Measurements from ENCODE around the gene DMAC1. TPM values are rescaled to one million over a fixed set of nuclear protein-coding genes. Genes with fewer than 3 reads are reported as not detected.
A peak's percentile ranks its signal among the peaks of the same experiment; 100 is the strongest.

DMAC1 gene
- total RNA-seq (10 to 100 TPM; 27.4 to 32.3 TPM), polyA plus RNA-seq (10 to 100 TPM; 12.3 to 13.3 TPM)
- long read RNA-seq, donor 1, transcript DMAC1-201 (2 exons, 2,755 nt), result major isoform, 15 of 28 reads
- long read RNA-seq, donor 1, partial matches to known transcripts, result 3 of 28 reads
- long read RNA-seq, donor 1, other reads (novel, unspliced or antisense), result 10 of 28 reads
- long read RNA-seq, donor 2, transcript DMAC1-201 (2 exons, 2,755 nt), result major isoform, 13 of 13 reads
- long read RNA-seq, donor 2, partial matches to known transcripts, result 0 of 13 reads
- long read RNA-seq, donor 2, other reads (novel, unspliced or antisense), result 0 of 13 reads

- Histone ChIP-seq H3K4me1 (ENCODE audit: control insufficient read depth in 1 of 2, insufficient read depth in 2 of 2, low read length in 2 of 2) (peaks cover 0 to 1% of the 10 kb centered on the region in 2 donors), H3K36me3 (ENCODE audit: control insufficient read depth in 1 of 2, insufficient read depth in 2 of 2, low read length in 1 of 2) (peaks cover 0 to 4% of the 10 kb centered on the region in 2 donors), H3K9me3 (ENCODE audit: control insufficient read depth, low read length) (no peaks in the 10 kb centered on the region), H3K27me3 (ENCODE audit: control insufficient read depth in 1 of 2, insufficient read depth in 2 of 2, low read length in 1 of 2) (no peaks in the 10 kb centered on the region), H3K27ac (ENCODE audit: low read depth in 1 of 2, low read length in 2 of 2) (peak within 1 kb of the TSS in 1 of 2 donors; percentile 50), H3K4me3 (ENCODE audit: low read length in 2 of 2) (peak within 1 kb of the TSS; percentile 69 to 76)
- WGBS, 2 donors, result 0 to 1% methylated on average over 46 of the region's 46 CpGs
- intact Hi-C loops (cut with DNase I), result no loop called here
- DNase-seq (peak; percentile 87 to 91), ATAC-seq (ENCODE audit: low FRiP score) (peak; percentile 94)
Observed at GRCh38 chr9:7799234-7799943, at the start of gene DMAC1. Gene DMAC1 (minus strand): TSS chr9:7799778. CDS start chr9:7799734, 44 bp downstream.

- ATAC-seq (ENCODE audit: low FRiP score), result no peak
- Histone ChIP-seq H3K36me3 (ENCODE audit: control insufficient read depth in 1 of 2, insufficient read depth in 2 of 2, low read length in 1 of 2) (no peaks in the 10 kb centered on the region), H3K27me3 (ENCODE audit: control insufficient read depth in 1 of 2, insufficient read depth in 2 of 2, low read length in 1 of 2) (no peaks in the 10 kb centered on the region), H3K4me3 (ENCODE audit: low read length in 2 of 2) (no peak overlapping the region), H3K4me1 (ENCODE audit: control insufficient read depth in 1 of 2, insufficient read depth in 2 of 2, low read length in 2 of 2) (no peaks in the 10 kb centered on the region), H3K9me3 (ENCODE audit: control insufficient read depth, low read length) (no peaks in the 10 kb centered on the region), H3K27ac (ENCODE audit: low read depth in 1 of 2, low read length in 2 of 2) (no peak overlapping the region)
- WGBS, 2 donors, result 86 to 92% methylated on average over 1 of the region's 1 CpG
- DNase-seq, result no peak
- intact Hi-C loops (cut with DNase I), result no loop called here
Observed at GRCh38 chr9:7849362-7849761, 49.8 kb upstream of the DMAC1 start.

- H3K4me3 ChIP-seq (ENCODE audit: low read length in 2 of 2), result no peak overlapping the region
- H3K4me1 ChIP-seq (ENCODE audit: control insufficient read depth in 1 of 2, insufficient read depth in 2 of 2, low read length in 2 of 2), result no peaks in the 10 kb centered on the region
- no peak for DNase-seq
- no peaks in the 10 kb centered on the region for H3K27me3 ChIP-seq (ENCODE audit: control insufficient read depth in 1 of 2, insufficient read depth in 2 of 2, low read length in 1 of 2)
- no peaks in the 10 kb centered on the region for H3K36me3 ChIP-seq (ENCODE audit: control insufficient read depth in 1 of 2, insufficient read depth in 2 of 2, low read length in 1 of 2)
- no peaks in the 10 kb centered on the region for H3K9me3 ChIP-seq (ENCODE audit: control insufficient read depth, low read length)
- 94 to 97% methylated on average over 4 of the region's 4 CpGs for WGBS, 2 donors
- no peak overlapping the region for H3K27ac ChIP-seq (ENCODE audit: low read depth in 1 of 2, low read length in 2 of 2)
- ATAC-seq (ENCODE audit: low FRiP score), result no peak
- intact Hi-C loops (cut with DNase I), result no loop called here
Observed at GRCh38 chr9:7848498-7848897, 48.9 kb upstream of the DMAC1 start.

GRCh38 chr9:7844242-7844641 lies 44.7 kb upstream of the DMAC1 start:
- H3K27ac ChIP-seq (ENCODE audit: low read depth in 1 of 2, low read length in 2 of 2), result no peak overlapping the region
- no peaks in the 10 kb centered on the region for H3K4me1 ChIP-seq (ENCODE audit: control insufficient read depth in 1 of 2, insufficient read depth in 2 of 2, low read length in 2 of 2)
- H3K9me3 ChIP-seq (ENCODE audit: control insufficient read depth, low read length), result no peaks in the 10 kb centered on the region
- H3K4me3 ChIP-seq (ENCODE audit: low read length in 2 of 2), result no peak overlapping the region
- WGBS, 2 donors, result 67 to 77% methylated on average over 3 of the region's 3 CpGs
- intact Hi-C loops (cut with DNase I), result no loop called here
- no peaks in the 10 kb centered on the region for H3K36me3 ChIP-seq (ENCODE audit: control insufficient read depth in 1 of 2, insufficient read depth in 2 of 2, low read length in 1 of 2)
- no peak for DNase-seq
- H3K27me3 ChIP-seq (ENCODE audit: control insufficient read depth in 1 of 2, insufficient read depth in 2 of 2, low read length in 1 of 2), result no peaks in the 10 kb centered on the region
- ATAC-seq (ENCODE audit: low FRiP score), result no peak

GRCh38 chr9:7841831-7842230 lies 42.3 kb upstream of the DMAC1 start:
- no peaks in the 10 kb centered on the region for H3K27me3 ChIP-seq (ENCODE audit: control insufficient read depth in 1 of 2, insufficient read depth in 2 of 2, low read length in 1 of 2)
- intact Hi-C loops (cut with DNase I), result no loop called here
- 81 to 86% methylated on average over 1 of the region's 1 CpG for WGBS, 2 donors
- H3K4me3 ChIP-seq (ENCODE audit: low read length in 2 of 2), result no peak overlapping the region
- DNase-seq, result no peak
- H3K9me3 ChIP-seq (ENCODE audit: control insufficient read depth, low read length), result no peaks in the 10 kb centered on the region
- ATAC-seq (ENCODE audit: low FRiP score), result no peak
- H3K27ac ChIP-seq (ENCODE audit: low read depth in 1 of 2, low read length in 2 of 2), result no peak overlapping the region
- no peaks in the 10 kb centered on the region for H3K36me3 ChIP-seq (ENCODE audit: control insufficient read depth in 1 of 2, insufficient read depth in 2 of 2, low read length in 1 of 2)
- H3K4me1 ChIP-seq (ENCODE audit: control insufficient read depth in 1 of 2, insufficient read depth in 2 of 2, low read length in 2 of 2), result no peaks in the 10 kb centered on the region

- no peaks in the 10 kb centered on the region for H3K27me3 ChIP-seq (ENCODE audit: control insufficient read depth in 1 of 2, insufficient read depth in 2 of 2, low read length in 1 of 2)
- ATAC-seq (ENCODE audit: low FRiP score), result no peak
- no peaks in the 10 kb centered on the region for H3K36me3 ChIP-seq (ENCODE audit: control insufficient read depth in 1 of 2, insufficient read depth in 2 of 2, low read length in 1 of 2)
- H3K4me3 ChIP-seq (ENCODE audit: low read length in 2 of 2), result no peak overlapping the region
- no peaks in the 10 kb centered on the region for H3K4me1 ChIP-seq (ENCODE audit: control insufficient read depth in 1 of 2, insufficient read depth in 2 of 2, low read length in 2 of 2)
- no peak overlapping the region for H3K27ac ChIP-seq (ENCODE audit: low read depth in 1 of 2, low read length in 2 of 2)
- no peaks in the 10 kb centered on the region for H3K9me3 ChIP-seq (ENCODE audit: control insufficient read depth, low read length)
- intact Hi-C loops (cut with DNase I), result no loop called here
- 2 to 5% methylated on average over 2 of the region's 2 CpGs for WGBS, 2 donors
- DNase-seq, result no peak
Observed at GRCh38 chr9:7834531-7834930, 35.0 kb upstream of the DMAC1 start.

- H3K27ac ChIP-seq (ENCODE audit: low read depth in 1 of 2, low read length in 2 of 2), result no peak overlapping the region
- intact Hi-C loops (cut with DNase I), result no loop called here
- no peaks in the 10 kb centered on the region for H3K4me1 ChIP-seq (ENCODE audit: control insufficient read depth in 1 of 2, insufficient read depth in 2 of 2, low read length in 2 of 2)
- H3K36me3 ChIP-seq (ENCODE audit: control insufficient read depth in 1 of 2, insufficient read depth in 2 of 2, low read length in 1 of 2), result no peaks in the 10 kb centered on the region
- no peaks in the 10 kb centered on the region for H3K9me3 ChIP-seq (ENCODE audit: control insufficient read depth, low read length)
- H3K4me3 ChIP-seq (ENCODE audit: low read length in 2 of 2), result no peak overlapping the region
- DNase-seq, result no peak
- whole genome bisulfite sequencing, 2 donors, result 30 to 47% methylated on average over 1 of the region's 1 CpG
- no peaks in the 10 kb centered on the region for H3K27me3 ChIP-seq (ENCODE audit: control insufficient read depth in 1 of 2, insufficient read depth in 2 of 2, low read length in 1 of 2)
- no peak for ATAC-seq (ENCODE audit: low FRiP score)
Observed at GRCh38 chr9:7828334-7828733, 28.8 kb upstream of the DMAC1 start.

- DNase-seq (no peak), ATAC-seq (ENCODE audit: low FRiP score) (no peak)
- no peaks in the 10 kb centered on the region for H3K36me3 ChIP-seq (ENCODE audit: control insufficient read depth in 1 of 2, insufficient read depth in 2 of 2, low read length in 1 of 2)
- WGBS, 2 donors, result 74 to 82% methylated on average over 3 of the region's 3 CpGs
- H3K27ac ChIP-seq (ENCODE audit: low read depth in 1 of 2, low read length in 2 of 2), result no peak overlapping the region
- H3K4me1 ChIP-seq (ENCODE audit: control insufficient read depth in 1 of 2, insufficient read depth in 2 of 2, low read length in 2 of 2), result no peaks in the 10 kb centered on the region
- intact Hi-C loops (cut with DNase I), result no loop called here
- no peak overlapping the region for H3K4me3 ChIP-seq (ENCODE audit: low read length in 2 of 2)
- no peaks in the 10 kb centered on the region for H3K9me3 ChIP-seq (ENCODE audit: control insufficient read depth, low read length)
- no peaks in the 10 kb centered on the region for H3K27me3 ChIP-seq (ENCODE audit: control insufficient read depth in 1 of 2, insufficient read depth in 2 of 2, low read length in 1 of 2)
Observed at GRCh38 chr9:7827792-7828191, 28.2 kb upstream of the DMAC1 start.

GRCh38 chr9:7827056-7827455 lies 27.5 kb upstream of the DMAC1 start:
- Histone ChIP-seq H3K36me3 (ENCODE audit: control insufficient read depth in 1 of 2, insufficient read depth in 2 of 2, low read length in 1 of 2) (no peaks in the 10 kb centered on the region), H3K9me3 (ENCODE audit: control insufficient read depth, low read length) (no peaks in the 10 kb centered on the region), H3K27me3 (ENCODE audit: control insufficient read depth in 1 of 2, insufficient read depth in 2 of 2, low read length in 1 of 2) (no peaks in the 10 kb centered on the region), H3K27ac (ENCODE audit: low read depth in 1 of 2, low read length in 2 of 2) (no peak overlapping the region), H3K4me3 (ENCODE audit: low read length in 2 of 2) (no peak overlapping the region), H3K4me1 (ENCODE audit: control insufficient read depth in 1 of 2, insufficient read depth in 2 of 2, low read length in 2 of 2) (no peaks in the 10 kb centered on the region)
- DNase-seq (no peak), ATAC-seq (ENCODE audit: low FRiP score) (no peak)
- intact Hi-C loops (cut with DNase I), result no loop called here
- 6 to 10% methylated on average over 2 of the region's 2 CpGs for WGBS, 2 donors

Measured in aorta (tissue), 5 donors.